NCI-H187 treated with DMSO at 0.1 percent for 48 hours (cell line): ENCODE measurements around the gene PPIF.

Experiments
- DNase-seq: peaks from one replicate; lab custom pipeline; 2025; lab: John Stamatoyannopoulos, UW

PPIF gene

DNA sequence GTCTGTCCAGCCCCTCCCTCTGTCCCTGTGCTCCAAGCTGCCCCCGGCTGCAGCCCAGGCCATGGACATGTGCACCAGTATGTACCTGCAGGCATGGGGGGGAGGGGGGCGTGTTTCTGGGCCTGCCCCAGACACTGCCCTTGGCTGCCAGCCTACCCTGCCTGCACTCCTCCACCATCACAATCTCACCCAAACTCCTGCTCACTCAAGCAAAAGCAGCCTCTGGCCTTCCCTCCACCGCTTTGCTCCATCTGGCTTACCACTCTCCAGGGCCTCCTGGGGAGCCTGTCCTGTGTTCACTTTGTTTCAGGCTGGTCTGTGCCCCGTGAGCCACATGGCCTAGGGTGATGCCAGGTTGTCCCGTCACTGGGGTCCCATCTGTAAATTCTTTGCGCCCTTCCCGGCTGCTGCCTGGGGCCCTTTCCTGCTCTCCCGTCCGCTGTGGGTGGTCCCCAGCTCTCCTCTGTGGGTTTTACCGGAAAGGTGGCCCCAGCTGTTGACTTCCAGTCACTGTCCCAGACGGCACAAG is 33.3 kb upstream of the PPIF start:
- DNase-seq: no peak

DNA sequence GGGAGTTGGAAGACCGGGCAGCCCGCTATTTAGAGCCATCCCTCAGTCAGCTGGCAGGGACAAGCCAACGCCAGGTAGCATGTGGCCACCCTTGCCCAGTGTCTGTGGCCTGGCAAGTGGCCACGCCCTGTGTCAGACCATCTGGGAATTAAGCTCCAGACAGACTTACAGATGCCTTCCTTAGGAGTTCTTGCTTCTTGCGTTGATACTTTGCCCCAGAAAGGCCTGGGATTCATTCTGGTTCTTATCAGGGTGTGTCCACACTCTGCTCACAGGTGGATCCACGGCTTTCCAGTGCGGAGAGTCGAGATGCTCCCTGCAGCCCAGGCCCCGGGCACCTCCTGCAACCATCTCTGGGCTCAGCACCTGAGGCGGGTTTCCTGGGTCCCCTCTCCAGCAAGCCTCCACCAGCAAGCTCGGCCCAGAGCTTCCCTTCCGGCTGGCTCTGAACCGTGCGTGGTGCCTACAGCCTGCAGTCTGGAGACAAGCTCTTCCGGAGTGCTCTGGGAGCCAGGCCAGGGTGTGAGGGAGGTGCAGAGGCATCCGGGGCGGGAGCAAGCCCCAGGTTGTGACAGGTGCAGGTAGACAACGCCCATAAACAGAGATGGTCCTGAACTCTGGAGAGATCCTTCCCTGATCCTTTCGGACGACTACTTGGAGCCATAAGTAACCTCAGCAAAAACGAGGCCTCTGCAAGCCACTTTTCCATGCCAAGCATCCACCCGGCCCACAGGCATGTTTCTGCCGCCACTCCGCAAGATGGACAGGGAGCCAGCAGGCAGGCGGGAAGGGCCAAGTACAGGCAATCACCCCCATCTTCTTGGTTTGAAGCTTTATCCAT is 32.3 kb upstream of the PPIF start:
- no peak for DNase-seq

DNA sequence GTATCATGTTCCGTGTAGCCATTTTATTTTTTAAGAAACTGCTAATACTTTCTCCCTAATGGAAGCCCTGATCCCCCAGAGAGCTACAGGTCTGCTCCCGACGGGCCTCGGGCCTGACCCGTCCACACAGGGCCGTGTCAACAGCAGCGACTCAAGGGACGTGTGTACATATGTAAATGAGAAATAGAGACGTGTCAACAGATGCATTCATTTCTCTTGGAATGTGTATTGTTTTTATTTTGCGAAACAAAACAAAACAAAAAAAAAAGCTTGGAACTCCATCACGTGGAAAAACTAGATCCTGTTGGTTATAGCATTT is 31.7 kb upstream of the PPIF start:
- no peak for DNase-seq

DNA sequence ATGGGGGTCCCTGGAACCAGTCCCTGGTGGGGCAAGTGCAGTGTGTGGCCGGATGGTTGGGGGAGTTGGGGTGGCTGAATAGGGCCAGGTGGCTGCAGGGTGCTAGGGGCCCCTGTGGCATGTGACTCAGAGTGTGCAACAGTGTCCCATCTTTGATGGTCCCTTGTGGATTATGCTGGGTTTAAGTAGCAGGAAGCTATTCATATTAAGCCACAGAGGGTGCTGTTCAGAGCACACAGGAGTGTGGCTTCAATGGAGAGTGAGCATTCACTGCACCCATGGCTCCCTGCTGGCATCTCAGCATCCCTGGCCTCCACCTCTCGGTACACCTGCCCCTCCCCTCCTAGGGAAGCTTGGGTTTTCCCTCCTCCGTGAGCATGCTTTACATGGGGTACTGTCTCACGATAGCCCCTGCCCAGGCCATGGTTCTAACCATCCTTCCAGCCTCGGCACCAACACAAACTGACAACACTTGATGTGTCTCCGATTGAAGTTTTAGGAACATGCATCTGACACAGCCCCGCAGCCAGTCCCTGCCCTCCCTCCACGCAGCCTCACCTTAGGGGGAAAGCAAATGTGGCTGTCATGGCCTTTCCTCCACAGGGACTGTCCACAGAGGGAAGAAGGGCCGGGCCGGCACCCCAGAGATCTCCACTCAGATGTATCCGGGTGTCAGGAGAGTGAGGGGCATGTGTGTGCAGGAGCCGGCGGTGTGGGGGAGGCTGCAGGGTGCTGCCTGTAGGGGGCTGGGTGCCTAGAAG is 30.4 kb upstream of the PPIF start:
- no peak for DNase-seq

DNA sequence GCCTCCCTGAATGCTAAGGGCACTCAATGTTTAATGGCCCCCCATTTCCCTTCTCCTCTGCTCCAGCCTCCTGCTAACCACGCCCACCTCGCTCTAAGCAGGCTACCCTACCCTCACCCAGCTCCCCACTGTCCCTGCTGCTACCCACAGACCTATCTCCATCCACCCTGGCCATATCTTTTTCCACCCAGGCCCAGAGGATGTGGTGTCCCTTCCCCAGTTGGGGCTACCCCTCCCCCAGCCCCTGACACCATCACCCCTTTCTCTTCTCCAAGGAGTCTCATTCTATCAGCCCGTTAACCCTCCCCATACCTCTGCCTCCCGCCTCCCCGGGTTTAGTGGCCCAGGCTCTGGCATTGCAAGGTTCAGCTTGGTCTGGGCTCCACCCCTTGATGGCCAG is 28.9 kb upstream of the PPIF start:
- DNase-seq: no peak

DNA sequence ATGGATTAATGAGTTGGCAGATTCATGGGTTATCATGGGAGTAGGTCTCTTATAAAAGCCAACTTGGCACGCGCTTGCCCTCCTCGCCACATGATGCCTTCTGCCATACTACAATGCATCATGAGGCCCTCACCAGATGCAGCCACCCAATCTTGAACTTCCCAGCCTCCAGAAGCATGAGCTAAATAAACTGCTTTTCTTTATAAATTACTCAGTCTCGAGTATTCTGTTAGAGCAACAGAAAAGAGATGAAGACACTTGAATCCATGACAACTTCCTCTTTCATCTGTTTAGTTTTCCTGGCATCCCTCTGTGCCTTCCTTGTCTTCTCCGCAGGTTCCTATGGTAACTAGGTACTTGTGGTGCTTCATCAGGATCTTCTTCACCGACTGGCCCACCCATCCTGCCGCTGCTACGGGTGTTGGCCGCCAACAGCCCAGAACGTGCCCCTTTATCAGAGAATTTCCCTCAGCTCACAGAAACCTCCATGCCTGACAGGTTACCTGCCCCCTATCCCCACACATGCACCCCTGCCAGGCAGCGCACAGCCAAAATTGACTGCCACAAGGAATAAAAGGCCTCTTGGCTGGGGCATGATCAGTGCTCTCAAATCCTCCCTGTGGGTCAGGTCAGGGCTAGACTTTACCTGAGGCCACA is 28.0 kb upstream of the PPIF start:
- DNase-seq: no peak

DNA sequence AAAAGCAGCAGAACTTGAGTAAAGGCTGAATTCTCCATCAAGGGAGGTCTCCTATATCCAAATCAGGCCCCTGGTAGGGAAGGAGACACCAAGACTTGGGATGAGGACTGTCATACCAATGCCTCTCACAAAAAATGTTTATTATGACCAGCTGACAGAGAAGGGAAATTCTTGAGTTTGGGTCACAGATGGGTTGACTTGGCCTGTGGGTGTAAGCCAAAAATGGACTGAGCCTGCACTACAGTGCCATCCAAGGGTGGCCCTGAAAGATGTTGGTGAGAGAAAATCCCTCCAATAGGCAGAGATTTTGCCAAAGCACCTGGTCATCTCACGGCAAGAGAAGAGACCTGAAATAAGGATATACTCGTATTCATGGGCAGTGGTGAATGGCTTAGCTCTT is 27.0 kb upstream of the PPIF start:
- no peak for DNase-seq

DNA sequence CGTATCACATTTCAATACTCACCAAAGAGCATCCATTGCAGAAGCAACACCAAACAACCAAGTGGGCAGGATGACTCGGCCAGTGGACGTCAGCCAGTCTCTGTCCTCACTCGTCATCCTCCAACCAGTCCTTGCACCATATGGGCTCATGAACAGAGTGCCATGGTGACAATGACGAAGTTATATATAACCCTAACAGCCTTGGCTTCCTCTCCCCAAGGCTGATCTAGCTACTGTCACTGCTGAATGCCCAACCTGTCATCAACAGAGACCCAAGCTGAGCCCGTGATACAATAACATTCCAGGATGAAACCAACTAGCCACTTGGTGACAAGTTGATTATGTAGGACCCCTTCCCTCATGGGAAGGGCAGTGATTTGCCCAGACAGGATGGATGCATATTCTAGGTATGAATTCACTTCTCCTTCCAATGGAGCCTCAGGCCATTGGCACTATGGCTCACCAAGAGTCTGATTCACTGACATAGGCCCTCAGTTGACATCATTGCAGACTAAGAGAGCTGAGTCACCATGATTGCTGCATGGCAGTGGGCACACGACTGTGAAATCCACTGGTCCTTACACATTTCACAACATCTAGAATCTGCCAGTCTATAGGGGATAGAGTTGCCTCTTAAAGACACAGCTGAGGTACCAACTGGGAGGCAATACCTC is 26.3 kb upstream of the PPIF start:
- no peak for DNase-seq

DNA sequence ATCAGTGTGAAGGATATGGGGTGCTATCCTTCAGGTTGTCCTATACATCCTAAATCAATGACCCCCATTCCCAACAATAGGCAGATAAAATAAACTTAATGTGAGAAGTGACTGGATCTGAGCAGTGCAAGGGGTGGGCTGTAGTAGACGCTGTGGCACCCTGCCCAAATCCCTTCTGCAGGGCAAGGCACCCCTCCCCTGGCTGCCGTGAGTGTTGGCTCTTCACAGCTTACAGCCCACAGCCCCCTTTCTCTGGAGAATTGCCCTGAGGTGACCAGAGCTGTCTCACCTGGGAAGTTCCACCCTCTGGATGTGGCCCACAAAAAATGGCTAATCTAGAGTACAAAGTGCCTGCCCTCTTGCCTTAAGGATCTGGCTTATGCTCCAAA is 25.8 kb upstream of the PPIF start:
- DNase-seq: no peak

DNA sequence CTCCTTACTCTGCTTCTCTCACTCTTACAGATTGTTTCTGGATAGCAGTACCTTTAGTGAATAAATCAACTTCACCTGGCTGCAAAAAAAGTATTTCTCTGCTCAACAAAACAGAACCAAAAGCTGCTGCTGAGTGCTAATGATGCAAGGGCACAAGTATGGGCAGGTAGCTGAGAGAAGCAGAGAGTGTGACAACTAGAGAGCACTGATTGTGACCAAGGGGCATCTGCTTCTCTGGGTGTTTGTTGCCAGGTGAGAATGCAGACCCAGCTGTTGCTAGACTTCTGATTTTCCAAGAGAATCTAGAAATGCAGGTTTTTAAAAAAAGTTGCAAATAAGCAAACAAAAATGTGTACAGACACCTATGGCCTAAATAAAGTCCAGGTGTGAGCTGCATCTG is 25.3 kb upstream of the PPIF start:
- DNase-seq: no peak

DNA sequence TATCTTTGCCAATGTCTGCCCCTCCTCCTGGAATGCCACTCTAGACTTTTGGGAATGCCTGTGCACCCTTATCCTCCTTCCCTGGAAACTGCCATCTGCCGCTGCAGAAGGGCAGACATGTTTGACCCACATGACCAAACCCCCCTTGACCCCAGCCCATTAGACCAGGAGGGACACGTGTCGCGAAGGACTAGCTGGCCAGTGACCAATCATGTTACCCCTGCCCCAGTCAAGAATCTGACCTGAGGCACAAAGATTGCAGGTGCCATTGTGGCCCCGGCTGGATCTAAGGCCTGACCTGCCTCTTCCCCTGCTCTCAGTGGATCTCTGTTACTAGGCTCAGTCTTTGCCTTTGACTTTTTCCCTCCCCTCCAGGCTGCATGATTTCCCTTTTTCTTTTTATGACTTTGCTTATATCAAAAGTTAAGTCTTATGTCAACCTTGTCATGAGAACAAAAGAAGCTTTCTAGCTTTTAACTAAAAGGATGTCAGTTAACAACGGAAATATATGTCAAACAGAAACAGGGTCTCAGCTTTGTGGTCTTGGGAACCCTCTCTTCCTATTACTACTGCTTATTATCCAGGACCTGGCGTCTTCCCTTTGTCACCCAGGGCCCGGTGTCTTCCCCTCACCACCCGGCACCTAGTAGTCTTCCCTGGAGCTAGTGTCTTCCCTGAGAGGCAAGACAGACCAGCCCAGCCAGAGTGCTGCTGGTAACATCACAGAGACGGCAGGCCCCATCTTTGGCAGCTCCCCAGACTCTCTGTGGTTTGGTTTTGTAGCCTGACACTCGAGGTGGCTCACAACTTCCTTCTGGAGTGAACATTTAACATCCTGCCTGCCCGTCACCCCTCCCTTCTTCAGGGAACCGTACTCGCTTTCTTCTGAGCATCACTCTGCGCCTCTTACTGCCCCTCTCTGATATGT is 24.4 kb upstream of the PPIF start:
- DNase-seq: no peak

DNA sequence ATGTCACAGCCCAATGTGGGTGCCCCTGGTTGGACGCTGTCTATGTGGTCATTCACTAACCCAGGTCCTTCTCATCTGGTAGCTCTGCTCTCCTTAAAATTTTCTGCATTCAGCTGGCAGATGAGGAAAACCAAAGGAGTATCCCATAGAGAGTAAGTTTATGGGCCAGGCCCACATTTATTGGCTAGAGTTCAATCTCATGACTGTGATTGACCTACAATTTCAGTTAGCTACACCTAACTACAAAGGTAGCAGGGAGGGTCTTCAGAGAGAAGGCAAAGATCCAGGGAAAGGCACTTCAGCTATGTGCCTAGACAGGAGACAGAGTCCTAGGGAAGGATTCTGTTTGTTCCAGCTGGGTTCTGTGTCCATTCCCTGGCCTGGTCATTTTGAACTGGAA is 23.7 kb upstream of the PPIF start:
- DNase-seq: no peak

DNA sequence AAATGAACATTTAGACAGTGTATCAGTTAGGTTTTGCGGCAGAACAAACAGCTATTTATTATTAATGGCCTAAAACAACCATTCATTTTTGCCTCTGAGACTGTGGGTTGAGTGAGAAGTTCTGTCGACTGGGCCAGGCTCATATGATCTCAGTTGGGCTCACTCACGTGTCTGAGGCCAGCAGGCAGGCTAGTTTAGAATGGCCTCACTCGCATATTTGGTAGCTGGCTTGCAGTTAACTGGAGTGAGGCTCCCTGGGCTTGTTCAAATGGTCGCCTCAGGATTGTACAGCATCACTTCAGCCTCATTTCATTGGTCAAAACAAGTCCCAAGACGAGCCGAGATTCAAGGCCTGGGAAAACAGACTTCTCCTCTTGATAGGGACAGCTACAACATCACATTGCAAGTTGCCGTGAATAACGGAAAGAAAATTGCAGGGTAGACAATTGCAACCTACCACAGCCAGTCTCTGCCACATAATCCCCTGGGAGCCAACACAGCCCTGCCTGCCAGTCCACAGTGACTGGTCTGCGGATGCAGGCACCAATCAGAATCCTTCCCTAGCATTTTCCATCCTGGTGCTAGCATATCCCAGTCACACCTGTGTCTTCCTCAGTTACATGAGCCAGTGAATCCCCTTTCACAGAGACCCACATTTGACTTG is 23.1 kb upstream of the PPIF start:
- no peak for DNase-seq

DNA sequence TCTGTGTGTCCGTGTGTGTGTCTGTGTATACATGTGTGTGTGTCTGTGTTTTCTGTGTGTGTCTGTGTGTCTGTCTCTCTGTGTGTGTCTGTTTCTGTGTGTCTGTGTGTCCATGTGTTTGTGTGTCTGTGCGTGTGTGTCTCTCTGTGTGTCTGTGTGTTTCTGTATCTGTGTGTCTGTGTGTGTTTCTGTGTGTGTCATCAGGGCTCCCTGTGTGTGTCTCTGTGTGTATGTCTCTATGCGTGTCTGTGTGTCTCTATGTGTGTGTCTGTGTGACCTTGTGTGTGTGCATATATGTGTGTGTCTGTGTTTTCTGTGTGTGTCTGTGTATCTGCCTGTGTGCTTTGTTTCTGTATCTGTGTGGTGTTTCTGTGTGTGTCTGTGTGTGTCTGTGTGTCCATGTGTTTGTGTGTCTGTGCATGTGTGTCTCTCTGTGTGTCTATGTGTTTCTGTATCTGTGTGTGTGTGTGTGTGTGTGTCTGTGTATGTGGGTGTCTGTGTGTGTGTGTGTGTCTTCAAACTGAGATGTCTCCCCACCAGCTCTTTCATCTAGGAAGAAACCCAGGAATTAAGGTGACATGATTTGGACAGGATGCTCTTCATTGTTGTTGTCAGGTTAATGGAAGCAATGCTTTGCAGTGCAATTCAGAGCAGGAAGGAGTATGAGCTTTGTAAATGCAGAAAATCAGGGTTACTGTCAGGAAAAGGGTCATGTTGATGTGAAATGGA is 20.7 kb upstream of the PPIF start:
- DNase-seq: no peak

DNA sequence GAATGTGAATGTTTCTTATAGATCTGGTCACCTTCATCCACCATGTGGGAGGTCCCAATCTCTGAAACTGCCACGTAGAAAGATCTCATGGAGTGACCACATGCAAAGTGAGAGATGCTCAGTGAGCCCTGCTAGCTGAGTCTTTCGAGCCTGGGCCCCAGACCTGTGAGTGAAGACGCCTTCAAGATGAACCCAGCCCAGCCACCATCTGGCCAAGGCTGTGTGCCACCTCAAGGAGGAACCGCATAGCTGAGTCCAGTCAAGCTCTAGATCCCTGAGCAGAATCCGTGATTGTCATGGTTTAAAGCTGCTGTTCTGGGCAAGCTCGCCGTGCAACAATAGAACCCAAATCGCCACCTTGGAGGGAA is 20.2 kb upstream of the PPIF start:
- no peak for DNase-seq

DNA sequence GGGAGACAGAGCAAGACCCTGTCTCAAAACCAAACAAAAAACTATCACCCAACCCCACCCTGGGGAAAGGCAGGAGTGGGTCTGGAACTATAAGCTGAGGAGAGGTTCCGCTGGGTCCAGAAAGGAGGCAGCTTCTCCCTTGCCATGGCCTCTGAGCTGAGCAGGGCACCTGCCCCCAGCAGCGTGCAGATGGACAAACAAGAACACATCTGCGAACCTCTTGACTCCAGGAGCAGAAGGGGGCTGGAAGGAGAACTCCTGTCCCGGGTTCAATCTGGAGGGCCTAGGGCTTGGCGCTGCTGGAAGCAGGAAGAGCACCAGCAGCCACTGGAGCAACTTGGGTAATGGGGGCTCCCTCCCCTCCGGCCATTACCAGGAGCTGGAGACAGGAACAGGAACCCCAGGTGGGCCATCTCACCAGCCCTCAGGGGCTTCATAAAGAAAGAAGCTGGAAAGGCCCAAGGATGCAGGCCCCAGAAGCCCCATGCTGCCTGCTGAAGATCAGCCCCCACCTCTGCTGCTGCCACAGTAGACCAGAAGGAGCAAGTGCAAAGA is 19.0 kb upstream of the PPIF start:
- DNase-seq: no peak

DNA sequence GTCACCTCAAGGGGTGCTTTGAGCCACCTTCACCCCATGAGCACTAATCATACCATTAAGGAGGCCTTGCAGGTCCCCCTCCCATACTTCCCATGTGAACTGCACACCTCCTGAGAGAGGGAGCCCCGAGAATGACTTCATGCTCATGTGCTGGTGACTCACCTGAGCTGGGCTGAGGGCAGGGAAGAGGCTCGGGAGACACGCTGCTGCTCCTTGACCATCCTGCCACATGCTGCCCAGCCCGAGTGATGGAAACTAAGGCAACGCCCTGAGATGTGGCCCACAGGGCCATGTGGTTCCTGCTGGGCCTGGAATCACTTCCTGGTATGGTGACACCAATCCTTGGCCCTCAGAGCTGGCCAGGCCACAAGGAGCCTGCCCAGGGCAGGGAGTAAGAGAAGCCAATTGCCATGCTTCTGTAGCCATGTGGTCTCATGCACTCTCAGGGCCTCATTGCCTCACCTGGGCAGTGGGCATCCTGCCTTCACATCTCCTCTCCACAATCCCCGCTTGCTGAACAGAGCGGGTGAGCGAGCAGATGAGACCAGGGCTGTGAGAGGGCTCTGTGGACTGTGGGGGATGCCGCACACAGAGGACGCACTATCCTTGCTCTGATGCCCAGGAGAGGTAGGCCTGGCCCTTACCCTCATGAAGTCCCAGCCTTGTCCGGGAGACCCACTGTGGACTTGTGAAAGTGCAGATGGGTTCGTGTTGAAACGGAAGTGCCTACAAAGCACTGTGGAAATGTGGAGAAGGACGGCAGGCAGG is 18.3 kb upstream of the PPIF start:
- DNase-seq: no peak

DNA sequence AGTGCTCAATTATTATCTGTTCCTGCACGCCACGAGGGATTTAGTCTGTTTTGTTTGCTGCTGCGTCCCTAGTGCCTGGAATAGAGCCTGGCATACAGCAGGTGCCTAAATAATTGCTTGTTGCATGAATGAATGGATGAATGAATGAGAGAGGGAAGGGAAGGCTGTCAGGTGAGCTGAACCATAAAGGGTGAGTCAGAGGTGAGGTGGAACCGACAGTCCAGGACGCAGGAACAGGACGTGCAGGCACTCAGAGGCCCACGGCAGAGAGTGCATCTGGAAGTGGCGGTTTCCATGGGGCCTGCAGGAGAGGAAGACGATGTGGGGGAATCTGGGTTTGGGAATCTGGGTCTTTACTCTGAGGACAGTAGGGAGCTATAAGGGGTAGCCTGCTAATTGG is 17.7 kb upstream of the PPIF start:
- DNase-seq: no peak

DNA sequence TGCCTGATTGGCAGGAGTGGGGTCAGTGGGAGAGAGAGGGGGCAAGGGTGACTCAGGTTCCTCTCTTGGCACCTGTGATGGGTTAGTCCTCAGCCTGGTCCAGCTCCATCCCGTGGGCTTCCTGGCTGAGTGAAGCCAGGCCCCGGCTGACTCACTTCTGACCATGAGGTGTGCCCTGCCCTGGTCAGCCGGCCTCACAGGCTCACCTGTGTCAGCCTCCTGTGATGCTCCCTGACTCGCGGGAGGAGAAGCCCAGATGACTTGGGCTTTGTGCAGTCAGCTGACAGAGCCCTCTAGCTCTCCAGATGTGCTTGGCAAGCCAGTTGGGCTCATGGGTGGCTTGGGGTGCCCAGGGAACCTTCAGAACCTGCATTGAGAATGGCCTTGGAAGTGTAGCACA is 16.0 kb upstream of the PPIF start:
- DNase-seq: no peak
